ENCODE measurements around the gene ARHGAP1. TPM values are rescaled to one million over a fixed set of nuclear protein-coding genes. Genes with fewer than 3 reads are reported as not detected.
A peak's percentile ranks its signal among the peaks of the same experiment; 100 is the strongest.

ARHGAP1 gene
- total RNA-seq, 2 donors from 2014 or later: 41.6 to 43.5 TPM

GRCh38 chr11:46679241-46680163, 20.9 kb downstream of the ARHGAP1 start:
- Mint-ChIP-seq H3K27ac (no peak overlapping the region), H3K9me3 (no peaks in the 10 kb centered on the region), H3K36me3 (ENCODE audit: insufficient read depth in 2 of 2) (peaks cover 1 to 5% of the 10 kb centered on the region in 2 donors), H3K4me3 (no peak overlapping the region), H3K27me3 (ENCODE audit: low read depth) (no peaks in the 10 kb centered on the region), H3K4me1 (ENCODE audit: low read depth) (peaks cover 33% of the 10 kb centered on the region)
- DNase-seq (no peak), ATAC-seq (replicated peaks in 1 of 2) (no peak)

GRCh38 chr11:46678741-46679130, 21.7 kb downstream of the ARHGAP1 start:
- no peak overlapping the region for H3K4me3 Mint-ChIP-seq
- ATAC-seq (replicated peaks in 1 of 2) (no peak), DNase-seq (no peak)
- H3K4me1 Mint-ChIP-seq (ENCODE audit: low read depth): peaks cover 39% of the 10 kb centered on the region
- H3K27me3 Mint-ChIP-seq (ENCODE audit: low read depth): no peaks in the 10 kb centered on the region
- peaks cover 1 to 5% of the 10 kb centered on the region in 2 donors for H3K36me3 Mint-ChIP-seq (ENCODE audit: insufficient read depth in 2 of 2)
- H3K9me3 Mint-ChIP-seq: no peaks in the 10 kb centered on the region
- H3K27ac Mint-ChIP-seq: no peak overlapping the region

- H3K27ac Mint-ChIP-seq: no peak overlapping the region
- peaks cover 1 to 5% of the 10 kb centered on the region in 2 donors for H3K36me3 Mint-ChIP-seq (ENCODE audit: insufficient read depth in 2 of 2)
- ATAC-seq (replicated peaks in 1 of 2): peak; percentile 14 to 20
These were observed 22.3 kb downstream of the ARHGAP1 start for GRCh38 chr11:46677991-46678740.

GRCh38 chr11:46677169-46677568, 23.2 kb downstream of the ARHGAP1 start:
- Mint-ChIP-seq H3K4me3 (no peak overlapping the region), H3K9me3 (no peaks in the 10 kb centered on the region), H3K27ac (peak overlapping the region; percentile 69), H3K36me3 (ENCODE audit: insufficient read depth in 2 of 2) (peaks cover 4 to 8% of the 10 kb centered on the region in 2 donors), H3K27me3 (ENCODE audit: low read depth) (no peaks in the 10 kb centered on the region), H3K4me1 (ENCODE audit: low read depth) (peaks cover 50% of the 10 kb centered on the region)
- DNase-seq (no peak), ATAC-seq (replicated peaks in 1 of 2) (no peak)

More at GRCh38 chr11:46677991-46678740, 22.3 kb downstream of the ARHGAP1 start:
- DNase-seq: no peak
- Mint-ChIP-seq H3K4me3 (no peak overlapping the region), H3K27me3 (ENCODE audit: low read depth) (no peaks in the 10 kb centered on the region), H3K4me1 (ENCODE audit: low read depth) (peaks cover 40% of the 10 kb centered on the region), H3K9me3 (no peaks in the 10 kb centered on the region)

GRCh38 chr11:46676436-46677158, 23.8 kb downstream of the ARHGAP1 start:
- ATAC-seq (replicated peaks in 1 of 2) (no peak), DNase-seq (no peak)
- H3K36me3 Mint-ChIP-seq (ENCODE audit: insufficient read depth in 2 of 2): peaks cover 4 to 8% of the 10 kb centered on the region in 2 donors
- H3K27me3 Mint-ChIP-seq (ENCODE audit: low read depth): no peaks in the 10 kb centered on the region
- H3K27ac Mint-ChIP-seq: peak overlapping the region; percentile 69
- H3K4me3 Mint-ChIP-seq: no peak overlapping the region
- no peaks in the 10 kb centered on the region for H3K9me3 Mint-ChIP-seq
- peaks cover 55% of the 10 kb centered on the region for H3K4me1 Mint-ChIP-seq (ENCODE audit: low read depth)

- DNase-seq (no peak), ATAC-seq (replicated peaks in 1 of 2) (no peak)
- Mint-ChIP-seq H3K36me3 (ENCODE audit: insufficient read depth in 2 of 2) (peaks cover 4 to 9% of the 10 kb centered on the region in 2 donors), H3K27me3 (ENCODE audit: low read depth) (no peaks in the 10 kb centered on the region), H3K27ac (peak overlapping the region; percentile 41), H3K4me1 (ENCODE audit: low read depth) (peaks cover 62% of the 10 kb centered on the region), H3K9me3 (no peaks in the 10 kb centered on the region), H3K4me3 (no peak overlapping the region)
These were observed 24.5 kb downstream of the ARHGAP1 start for GRCh38 chr11:46675949-46676348.

- Mint-ChIP-seq H3K4me3 (no peak overlapping the region), H3K27me3 (ENCODE audit: low read depth) (no peaks in the 10 kb centered on the region), H3K4me1 (ENCODE audit: low read depth) (peaks cover 68% of the 10 kb centered on the region), H3K36me3 (ENCODE audit: insufficient read depth in 2 of 2) (peaks cover 4 to 9% of the 10 kb centered on the region in 2 donors), H3K9me3 (no peaks in the 10 kb centered on the region), H3K27ac (peak overlapping the region; percentile 41)
- no peak for DNase-seq
- no peak for ATAC-seq (replicated peaks in 1 of 2)
These were observed 25.0 kb downstream of the ARHGAP1 start for GRCh38 chr11:46675288-46675851.

- DNase-seq (no peak), ATAC-seq (replicated peaks in 1 of 2) (no peak)
- Mint-ChIP-seq H3K36me3 (ENCODE audit: insufficient read depth in 2 of 2) (peaks cover 5 to 9% of the 10 kb centered on the region in 2 donors), H3K4me1 (ENCODE audit: low read depth) (peaks cover 74% of the 10 kb centered on the region), H3K27me3 (ENCODE audit: low read depth) (no peaks in the 10 kb centered on the region), H3K27ac (peak overlapping the region; percentile 41), H3K9me3 (no peaks in the 10 kb centered on the region), H3K4me3 (no peak overlapping the region)
These were observed 25.7 kb downstream of the ARHGAP1 start for GRCh38 chr11:46674463-46675287.

- H3K9me3 Mint-ChIP-seq: no peaks in the 10 kb centered on the region
- peaks cover 7 to 9% of the 10 kb centered on the region in 2 donors for H3K36me3 Mint-ChIP-seq (ENCODE audit: insufficient read depth in 2 of 2)
- no peak for DNase-seq
- no peaks in the 10 kb centered on the region for H3K27me3 Mint-ChIP-seq (ENCODE audit: low read depth)
- ATAC-seq (replicated peaks in 1 of 2): no peak
- no peak overlapping the region for H3K27ac Mint-ChIP-seq
- H3K4me3 Mint-ChIP-seq: no peak overlapping the region
- H3K4me1 Mint-ChIP-seq (ENCODE audit: low read depth): peaks cover 82% of the 10 kb centered on the region
These were observed 26.5 kb downstream of the ARHGAP1 start for GRCh38 chr11:46673713-46674462.

GRCh38 chr11:46672381-46672839, 28.0 kb downstream of the ARHGAP1 start:
- ATAC-seq (replicated peaks in 1 of 2): no peak
- Mint-ChIP-seq H3K36me3 (ENCODE audit: insufficient read depth in 2 of 2) (peaks cover 5 to 8% of the 10 kb centered on the region in 2 donors), H3K27me3 (ENCODE audit: low read depth) (no peaks in the 10 kb centered on the region), H3K9me3 (no peaks in the 10 kb centered on the region), H3K27ac (peak overlapping the region; percentile 82), H3K4me3 (peak overlapping the region in 1 of 2 donors; percentile 45), H3K4me1 (ENCODE audit: low read depth) (peaks cover 76% of the 10 kb centered on the region)
- no peak for DNase-seq

- Mint-ChIP-seq H3K9me3 (no peaks in the 10 kb centered on the region), H3K27me3 (ENCODE audit: low read depth) (no peaks in the 10 kb centered on the region), H3K4me3 (peak overlapping the region in 1 of 2 donors; percentile 45), H3K27ac (peak overlapping the region; percentile 43), H3K36me3 (ENCODE audit: insufficient read depth in 2 of 2) (peaks cover 5 to 7% of the 10 kb centered on the region in 2 donors), H3K4me1 (ENCODE audit: low read depth) (peaks cover 72% of the 10 kb centered on the region)
- no peak for ATAC-seq (replicated peaks in 1 of 2)
- DNase-seq: no peak
These were observed 28.5 kb downstream of the ARHGAP1 start for GRCh38 chr11:46671958-46672315.
